Measurements from ENCODE around the gene NCKAP5.
A peak's percentile ranks its signal among the peaks of the same experiment; 100 is the strongest.

The NCKAP5 gene

DNA sequence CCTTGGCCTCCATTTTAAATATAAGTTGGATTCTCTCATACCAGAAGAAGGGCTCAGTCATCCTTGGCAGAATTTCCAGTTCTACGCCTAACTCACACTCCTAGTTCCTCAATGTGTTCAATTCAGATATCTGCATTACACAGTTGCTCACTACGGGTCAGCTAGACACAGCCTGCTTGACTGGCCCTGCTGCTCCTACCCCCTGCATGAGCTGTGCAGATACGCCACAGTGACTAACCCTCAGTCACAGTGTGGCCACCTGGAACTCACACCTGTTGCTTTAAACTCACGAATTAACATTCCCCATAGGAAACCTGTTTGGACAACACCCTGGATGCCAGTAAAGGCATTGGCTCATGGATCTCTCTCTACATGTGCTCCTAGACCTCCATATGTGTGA, 429.6 kb downstream of the NCKAP5 start:
- H3K27me3 ChIP-seq (ENCODE audit: control insufficient read depth in 1 of 2, insufficient read depth in 1 of 2, low read length in 2 of 2), result no peaks in the 10 kb centered on the region
- H2AFZ ChIP-seq (ENCODE audit: low read depth, low read length), result no peak overlapping the region
- no peaks in the 10 kb centered on the region for H3K9me3 ChIP-seq (ENCODE audit: control insufficient read depth, low read length)
- no peak overlapping the region for H2BK5ac ChIP-seq (ENCODE audit: low read depth, low read length, poor library complexity, severe bottlenecking)
- no peak overlapping the region for H4K8ac ChIP-seq (ENCODE audit: low read length)
- H2BK120ac ChIP-seq (ENCODE audit: low read depth, low read length), result no peak overlapping the region
- no peak overlapping the region for H3K4ac ChIP-seq (ENCODE audit: low read depth in 1 of 2, low read length in 2 of 2)
- WGBS, result 71% methylated on average over 4 of the region's 4 CpGs
- no peak overlapping the region for H2BK12ac ChIP-seq (ENCODE audit: low read length in 2 of 2)
- no peak overlapping the region for H4K91ac ChIP-seq (ENCODE audit: low read length)
- no peak overlapping the region for H2BK15ac ChIP-seq (ENCODE audit: low read depth, poor library complexity, severe bottlenecking)
- no peak overlapping the region for H3K4me3 ChIP-seq (ENCODE audit: insufficient read depth in 1 of 2, low read depth in 1 of 2, low read length in 2 of 2)
- H3K9ac ChIP-seq (ENCODE audit: low read length), result no peak overlapping the region
- H3K4me2 ChIP-seq (ENCODE audit: low read length, poor library complexity, severe bottlenecking), result no peak overlapping the region
- H3K18ac ChIP-seq (ENCODE audit: low read depth in 1 of 2, low read length in 2 of 2), result no peak overlapping the region
- no peak overlapping the region for H3K23ac ChIP-seq (ENCODE audit: low read length in 2 of 2)
- no peak overlapping the region for H3K27ac ChIP-seq (ENCODE audit: low read length, poor library complexity, severe bottlenecking)
- H3K36me3 ChIP-seq (ENCODE audit: control insufficient read depth in 1 of 2, insufficient read depth in 2 of 2, low read depth in 1 of 2, low read length in 2 of 2), result no peaks in the 10 kb centered on the region
- H3K79me1 ChIP-seq (replicated peaks; ENCODE audit: low read length, poor library complexity, severe bottlenecking), result peaks cover 4% of the 10 kb centered on the region
- peak overlapping the region; percentile 37 for H2AK5ac ChIP-seq (ENCODE audit: low read length, severe bottlenecking)
- no peak overlapping the region for H3K14ac ChIP-seq (ENCODE audit: low read length in 2 of 2)
- no peak for DNase-seq
- peaks cover 2% of the 10 kb centered on the region for H3K4me1 ChIP-seq (ENCODE audit: control insufficient read depth, insufficient read depth, low read depth, low read length)

DNA sequence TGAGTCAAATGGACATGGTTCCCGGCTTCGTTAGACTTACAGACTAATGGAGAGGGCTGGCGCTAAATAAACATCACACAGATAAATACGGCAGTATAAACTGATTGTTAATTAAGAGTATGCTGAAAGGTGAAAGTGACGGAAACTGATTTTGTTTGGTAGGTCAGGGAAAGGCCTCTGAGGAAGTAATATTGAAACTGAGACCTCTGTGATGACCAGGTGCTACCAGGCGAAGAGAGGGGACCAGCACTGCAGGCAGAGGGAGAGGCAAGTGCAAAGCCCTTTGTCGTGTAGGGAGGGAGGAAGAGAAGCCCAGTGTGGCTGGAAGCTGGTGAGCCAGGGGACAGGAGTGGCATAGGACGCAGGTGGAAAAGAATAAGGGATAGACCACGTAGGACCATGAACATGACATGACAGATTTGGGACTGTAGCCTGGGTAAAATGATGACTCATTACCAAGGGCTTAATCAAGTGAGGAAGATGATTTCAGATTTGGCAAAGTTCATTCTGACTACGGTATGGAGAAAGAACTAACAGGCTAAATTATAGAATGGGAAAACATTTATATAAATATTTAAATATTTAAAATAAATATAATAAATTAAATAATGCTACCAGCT, 433.1 kb downstream of the NCKAP5 start:
- Histone ChIP-seq H3K14ac (ENCODE audit: low read length in 2 of 2) (no peak overlapping the region), H3K36me3 (ENCODE audit: control insufficient read depth in 1 of 2, insufficient read depth in 2 of 2, low read depth in 1 of 2, low read length in 2 of 2) (no peaks in the 10 kb centered on the region), H2BK120ac (ENCODE audit: low read depth, low read length) (no peak overlapping the region), H3K27ac (ENCODE audit: low read length, poor library complexity, severe bottlenecking) (no peak overlapping the region), H2AFZ (ENCODE audit: low read depth, low read length) (no peak overlapping the region), H2BK5ac (ENCODE audit: low read depth, low read length, poor library complexity, severe bottlenecking) (no peak overlapping the region), H3K23ac (ENCODE audit: low read length in 2 of 2) (no peak overlapping the region), H3K18ac (ENCODE audit: low read depth in 1 of 2, low read length in 2 of 2) (no peak overlapping the region), H3K27me3 (ENCODE audit: control insufficient read depth in 1 of 2, insufficient read depth in 1 of 2, low read length in 2 of 2) (no peaks in the 10 kb centered on the region), H3K9me3 (ENCODE audit: control insufficient read depth, low read length) (no peaks in the 10 kb centered on the region), H3K9ac (ENCODE audit: low read length) (no peak overlapping the region), H3K4me1 (ENCODE audit: control insufficient read depth, insufficient read depth, low read depth, low read length) (peaks cover 2% of the 10 kb centered on the region), H2AK5ac (ENCODE audit: low read length, severe bottlenecking) (no peak overlapping the region), H4K91ac (ENCODE audit: low read length) (no peak overlapping the region), H3K4ac (ENCODE audit: low read depth in 1 of 2, low read length in 2 of 2) (no peak overlapping the region), H3K4me3 (ENCODE audit: insufficient read depth in 1 of 2, low read depth in 1 of 2, low read length in 2 of 2) (no peak overlapping the region), H2BK15ac (ENCODE audit: low read depth, poor library complexity, severe bottlenecking) (no peak overlapping the region), H4K8ac (ENCODE audit: low read length) (no peak overlapping the region), H2BK12ac (ENCODE audit: low read length in 2 of 2) (no peak overlapping the region), H3K4me2 (ENCODE audit: low read length, poor library complexity, severe bottlenecking) (no peak overlapping the region), H3K79me1 (replicated peaks; ENCODE audit: low read length, poor library complexity, severe bottlenecking) (peaks cover 2% of the 10 kb centered on the region)
- DNase-seq, result no peak
- WGBS, result 79% methylated on average over 9 of the region's 10 CpGs

DNA sequence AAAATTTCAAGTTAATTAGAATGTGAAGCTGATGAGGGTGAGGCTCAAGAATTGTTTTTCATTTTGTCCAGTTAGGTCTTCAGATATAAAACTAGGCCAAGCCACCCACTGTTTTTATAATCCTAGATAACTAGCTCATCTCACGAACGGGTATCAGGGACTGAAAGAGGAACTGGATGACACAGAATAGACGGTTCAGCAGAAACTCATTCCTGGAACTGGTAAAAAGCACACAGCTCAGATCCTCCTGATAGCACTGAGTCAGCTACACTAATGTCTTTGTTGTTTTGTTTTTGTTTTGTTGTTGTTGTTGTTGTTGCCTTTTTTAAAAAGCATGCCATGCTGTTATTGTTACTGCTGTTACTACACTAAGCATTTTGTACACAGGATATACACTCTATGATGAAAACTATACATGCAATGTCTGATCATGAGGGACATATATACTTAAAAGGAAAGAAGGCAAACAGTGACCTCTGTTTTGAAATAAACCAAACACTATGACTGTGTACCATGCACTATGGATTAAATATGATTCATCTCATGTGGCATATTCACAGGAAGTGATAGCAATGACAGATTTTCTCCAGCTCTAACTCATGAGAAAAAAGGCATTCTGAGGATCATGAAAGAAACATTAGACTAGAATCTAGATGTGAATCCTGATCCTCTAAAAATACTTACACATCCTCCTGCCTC, 437.6 kb downstream of the NCKAP5 start:
- Histone ChIP-seq H3K4me2 (ENCODE audit: low read length, poor library complexity, severe bottlenecking) (no peak overlapping the region), H3K79me1 (replicated peaks; ENCODE audit: low read length, poor library complexity, severe bottlenecking) (no peaks in the 10 kb centered on the region), H3K14ac (ENCODE audit: low read length in 2 of 2) (no peak overlapping the region), H3K4ac (ENCODE audit: low read depth in 1 of 2, low read length in 2 of 2) (no peak overlapping the region), H2BK5ac (ENCODE audit: low read depth, low read length, poor library complexity, severe bottlenecking) (no peak overlapping the region), H2AFZ (ENCODE audit: low read depth, low read length) (no peak overlapping the region), H2BK12ac (ENCODE audit: low read length in 2 of 2) (no peak overlapping the region), H3K9me3 (ENCODE audit: control insufficient read depth, low read length) (no peaks in the 10 kb centered on the region), H2BK120ac (ENCODE audit: low read depth, low read length) (no peak overlapping the region), H4K8ac (ENCODE audit: low read length) (no peak overlapping the region), H2AK5ac (ENCODE audit: low read length, severe bottlenecking) (no peak overlapping the region), H3K23ac (ENCODE audit: low read length in 2 of 2) (no peak overlapping the region), H3K4me1 (ENCODE audit: control insufficient read depth, insufficient read depth, low read depth, low read length) (no peaks in the 10 kb centered on the region), H3K27ac (ENCODE audit: low read length, poor library complexity, severe bottlenecking) (no peak overlapping the region), H4K91ac (ENCODE audit: low read length) (no peak overlapping the region), H3K9ac (ENCODE audit: low read length) (no peak overlapping the region), H3K4me3 (ENCODE audit: insufficient read depth in 1 of 2, low read depth in 1 of 2, low read length in 2 of 2) (no peak overlapping the region), H3K18ac (ENCODE audit: low read depth in 1 of 2, low read length in 2 of 2) (no peak overlapping the region), H3K36me3 (ENCODE audit: control insufficient read depth in 1 of 2, insufficient read depth in 2 of 2, low read depth in 1 of 2, low read length in 2 of 2) (no peaks in the 10 kb centered on the region), H3K27me3 (ENCODE audit: control insufficient read depth in 1 of 2, insufficient read depth in 1 of 2, low read length in 2 of 2) (no peaks in the 10 kb centered on the region), H2BK15ac (ENCODE audit: low read depth, poor library complexity, severe bottlenecking) (no peak overlapping the region)
- 72% methylated on average over 3 of the region's 3 CpGs for WGBS
- peak; percentile 23 for DNase-seq

DNA sequence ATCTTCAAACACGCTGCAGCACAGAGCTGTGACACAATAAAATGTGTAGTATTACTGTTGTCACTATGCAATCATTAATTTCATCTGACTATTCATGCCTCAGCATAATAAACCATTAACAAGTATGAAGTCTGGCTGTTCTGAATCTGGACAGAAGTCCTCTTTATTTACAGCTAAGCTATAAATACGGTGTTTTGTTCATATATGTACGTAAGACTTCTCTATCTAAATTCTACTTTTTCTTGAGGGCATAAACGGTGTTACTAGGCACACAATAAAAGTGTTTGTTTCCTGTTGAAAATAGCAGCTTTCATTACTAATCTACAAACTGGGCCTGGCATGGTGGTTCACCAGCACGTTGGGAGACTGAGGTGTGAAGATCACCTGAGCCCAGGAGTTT, 443.8 kb downstream of the NCKAP5 start:
- no peak overlapping the region for H3K9ac ChIP-seq (ENCODE audit: low read length)
- H3K4me2 ChIP-seq (ENCODE audit: low read length, poor library complexity, severe bottlenecking), result no peak overlapping the region
- no peaks in the 10 kb centered on the region for H3K9me3 ChIP-seq (ENCODE audit: control insufficient read depth, low read length)
- H3K18ac ChIP-seq (ENCODE audit: low read depth in 1 of 2, low read length in 2 of 2), result no peak overlapping the region
- no peak overlapping the region for H2BK5ac ChIP-seq (ENCODE audit: low read depth, low read length, poor library complexity, severe bottlenecking)
- H3K4me1 ChIP-seq (ENCODE audit: control insufficient read depth, insufficient read depth, low read depth, low read length), result no peaks in the 10 kb centered on the region
- no peak overlapping the region for H2BK12ac ChIP-seq (ENCODE audit: low read length in 2 of 2)
- H3K27me3 ChIP-seq (ENCODE audit: control insufficient read depth in 1 of 2, insufficient read depth in 1 of 2, low read length in 2 of 2), result no peaks in the 10 kb centered on the region
- no peak overlapping the region for H3K23ac ChIP-seq (ENCODE audit: low read length in 2 of 2)
- no peak overlapping the region for H2BK120ac ChIP-seq (ENCODE audit: low read depth, low read length)
- no peak overlapping the region for H3K14ac ChIP-seq (ENCODE audit: low read length in 2 of 2)
- no peak overlapping the region for H2BK15ac ChIP-seq (ENCODE audit: low read depth, poor library complexity, severe bottlenecking)
- H2AK5ac ChIP-seq (ENCODE audit: low read length, severe bottlenecking), result no peak overlapping the region
- no peak overlapping the region for H2AFZ ChIP-seq (ENCODE audit: low read depth, low read length)
- no peak overlapping the region for H3K4me3 ChIP-seq (ENCODE audit: insufficient read depth in 1 of 2, low read depth in 1 of 2, low read length in 2 of 2)
- WGBS, result 63% methylated on average over 3 of the region's 5 CpGs
- no peak overlapping the region for H4K91ac ChIP-seq (ENCODE audit: low read length)
- no peak overlapping the region for H3K4ac ChIP-seq (ENCODE audit: low read depth in 1 of 2, low read length in 2 of 2)
- no peak for DNase-seq
- no peak overlapping the region for H4K8ac ChIP-seq (ENCODE audit: low read length)
- H3K27ac ChIP-seq (ENCODE audit: low read length, poor library complexity, severe bottlenecking), result no peak overlapping the region
- H3K36me3 ChIP-seq (ENCODE audit: control insufficient read depth in 1 of 2, insufficient read depth in 2 of 2, low read depth in 1 of 2, low read length in 2 of 2), result no peaks in the 10 kb centered on the region
- no peaks in the 10 kb centered on the region for H3K79me1 ChIP-seq (replicated peaks; ENCODE audit: low read length, poor library complexity, severe bottlenecking)
